AG09309 (cell line): ENCODE data around the gene TRABD2B.

ENCODE experiments used
- DNase-seq: peaks from one replicate; pipeline ENCODE4 v3.0.0-alpha.2; 2010; ENCODE audit warnings: low read depth
- H3K4me3 ChIP-seq: 2 replicates; pipeline ENCODE4 v1.5.1; 2011; ENCODE audit warnings: mild to moderate bottlenecking, low read depth, low read length, moderate library complexity; ENCODE audit not compliant: control insufficient read depth
- CTCF ChIP-seq: IDR thresholded peaks from 2 replicates; pipeline ENCODE4 v1.5.1; 2011; ENCODE audit warnings: mild to moderate bottlenecking, low read depth, low read length, inconsistent platforms; ENCODE audit not compliant: insufficient read depth, control insufficient read depth; ENCODE audit errors: missing control alignments

TRABD2B gene

GRCh38 chr1:47763591-47764171 lies 233.5 kb downstream of the TRABD2B start:
- H3K4me3 ChIP-seq: no peak overlapping the region
- TF ChIP-seq CTCF: no peak
- no peak for DNase-seq

GRCh38 chr1:47761974-47762373 lies 235.2 kb downstream of the TRABD2B start:
- no peak for DNase-seq
- no peak for TF ChIP-seq CTCF
- no peak overlapping the region for H3K4me3 ChIP-seq

GRCh38 chr1:47761201-47761930 lies 235.8 kb downstream of the TRABD2B start:
- no peak for TF ChIP-seq CTCF
- no peak for DNase-seq
- no peak overlapping the region for H3K4me3 ChIP-seq

GRCh38 chr1:47759936-47760629 lies 237.1 kb downstream of the TRABD2B start:
- H3K4me3 ChIP-seq: no peak overlapping the region
- TF ChIP-seq CTCF: no peak
- no peak for DNase-seq

GRCh38 chr1:47759251-47759935 lies 237.8 kb downstream of the TRABD2B start:
- no peak overlapping the region for H3K4me3 ChIP-seq
- DNase-seq: no peak
- no peak for TF ChIP-seq CTCF
